AG08395 (cell line): ENCODE data around the gene QSOX1.

Experiments
- DNase-seq: peaks from one replicate; pipeline ENCODE4 v3.0.0; 2012; ENCODE audit warnings: mixed read lengths, low spot score

QSOX1 gene

DNA sequence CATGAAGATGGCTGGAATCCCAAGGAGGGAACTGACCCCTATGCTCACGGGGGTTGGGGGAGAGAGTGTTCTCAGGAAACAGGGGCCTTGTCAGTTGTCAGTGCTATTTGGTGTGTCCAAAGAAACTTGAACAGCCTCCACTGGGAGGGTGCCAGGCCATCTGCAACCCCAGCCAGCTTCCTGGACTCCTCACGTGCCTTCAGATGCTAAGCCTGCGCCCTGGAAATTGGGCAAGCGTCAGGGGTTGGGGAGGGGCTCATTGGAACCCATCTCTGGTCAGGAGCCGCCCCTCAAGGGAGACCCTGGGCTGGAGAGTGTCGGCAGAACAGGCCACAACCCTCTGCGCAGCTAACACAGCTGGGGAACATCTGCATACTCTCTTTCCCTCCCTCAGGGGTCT lies 62.3 kb downstream of the QSOX1 start:
- no peak for DNase-seq

DNA sequence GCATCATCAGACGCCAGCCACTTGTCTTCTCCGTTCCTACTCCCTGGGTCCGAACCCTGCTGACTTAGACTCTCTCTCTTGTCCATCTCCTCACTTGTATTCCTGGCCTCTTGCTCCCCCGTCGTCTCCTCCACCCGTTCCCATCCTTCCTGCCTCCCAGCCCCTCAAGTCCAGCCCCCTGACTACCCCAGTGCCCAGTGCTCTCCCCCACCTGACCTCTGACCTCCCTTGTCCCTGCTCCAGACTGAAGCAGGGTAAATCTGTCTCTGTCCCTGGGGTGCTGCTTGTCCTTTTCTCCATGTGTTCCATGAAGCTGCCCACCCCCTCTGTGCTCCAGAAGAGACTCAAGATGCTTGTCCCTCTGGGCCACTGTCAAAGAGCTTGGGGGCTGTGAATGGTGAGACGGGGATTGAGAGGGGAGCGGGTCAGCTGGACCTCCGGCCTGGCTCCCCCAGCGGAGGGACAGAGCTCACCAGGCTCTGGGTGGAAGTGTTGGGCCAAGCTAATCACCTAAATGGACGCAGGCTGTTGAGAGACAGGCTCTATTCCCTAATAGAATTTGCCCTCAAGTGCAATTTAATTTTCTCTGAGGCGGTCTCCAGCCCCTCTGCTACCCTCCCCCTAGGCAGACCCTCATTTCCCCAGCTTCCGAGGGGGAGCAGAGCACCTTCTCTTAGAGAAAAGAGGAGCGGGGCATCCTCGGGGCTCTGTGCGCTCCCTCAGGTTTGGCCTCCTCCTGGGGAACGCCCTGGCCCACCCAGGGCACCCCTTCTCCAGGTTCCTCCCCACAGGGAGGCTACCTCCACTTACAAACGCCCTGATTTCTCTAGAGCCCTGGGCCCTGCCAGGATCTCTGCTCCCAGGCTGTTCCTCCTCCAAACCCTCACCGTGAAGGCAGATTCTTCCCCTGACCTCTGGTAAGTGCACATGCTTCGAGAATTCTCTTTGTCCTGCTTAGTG lies 64.4 kb downstream of the QSOX1 start:
- DNase-seq: no peak

DNA sequence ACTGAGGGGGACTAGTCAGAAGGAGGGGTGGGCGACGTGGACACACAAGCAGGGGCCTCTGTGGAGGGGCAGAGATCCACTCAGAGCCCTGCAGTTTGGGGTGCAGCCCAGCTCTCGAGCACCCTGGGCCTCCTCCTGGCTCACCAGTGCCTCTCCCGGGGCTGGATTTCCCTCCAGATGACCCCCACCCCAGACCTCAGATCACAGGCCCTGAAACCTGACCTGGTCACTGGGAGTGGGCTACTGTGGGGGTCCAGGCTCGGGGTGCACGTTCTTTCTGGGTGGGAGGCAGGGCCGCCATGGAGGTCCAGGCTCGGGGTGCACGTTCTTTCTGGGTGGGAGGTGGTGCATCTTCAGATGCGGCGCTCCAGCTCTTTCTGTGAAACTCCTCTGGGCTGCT lies 65.1 kb downstream of the QSOX1 start:
- no peak for DNase-seq

DNA sequence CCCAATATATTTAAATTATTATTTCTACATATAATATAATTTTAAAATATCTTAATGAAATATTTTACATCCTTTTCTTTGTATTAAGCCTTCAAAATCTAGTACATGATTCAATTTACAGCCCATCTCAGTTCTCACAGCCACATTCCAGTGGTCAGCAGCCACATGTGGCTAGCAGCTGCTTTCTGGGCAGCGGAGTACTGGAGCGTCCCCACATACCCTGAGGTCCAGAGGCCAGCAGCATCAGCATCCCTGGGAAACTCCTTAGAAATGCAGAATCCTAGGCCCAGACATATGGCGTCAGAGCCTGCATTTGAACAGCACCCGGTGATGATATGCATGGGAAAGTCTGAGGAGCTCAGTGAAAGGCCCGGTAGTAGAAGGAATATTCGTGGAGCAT lies 66.8 kb downstream of the QSOX1 start:
- DNase-seq: peak; percentile 76

DNA sequence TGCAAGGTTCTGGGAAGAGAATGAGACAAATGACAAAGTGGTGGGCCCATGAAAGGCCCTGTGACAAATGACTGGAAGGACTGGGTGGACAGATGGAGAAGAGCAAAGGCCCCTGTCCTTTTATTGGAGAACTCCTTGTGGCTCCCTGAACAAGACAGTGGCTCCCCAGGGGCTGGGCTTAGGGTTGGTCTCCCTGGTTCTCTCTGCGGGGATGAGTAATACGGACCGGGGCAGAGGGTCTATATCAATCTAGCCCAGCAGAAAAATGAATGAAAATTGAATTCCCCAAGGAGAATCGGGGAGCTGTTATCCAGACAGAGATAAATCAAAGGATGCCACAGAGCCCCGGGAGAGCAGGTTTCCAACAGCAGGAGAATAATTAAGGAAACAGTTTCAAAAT lies 70.2 kb downstream of the QSOX1 start:
- no peak for DNase-seq

DNA sequence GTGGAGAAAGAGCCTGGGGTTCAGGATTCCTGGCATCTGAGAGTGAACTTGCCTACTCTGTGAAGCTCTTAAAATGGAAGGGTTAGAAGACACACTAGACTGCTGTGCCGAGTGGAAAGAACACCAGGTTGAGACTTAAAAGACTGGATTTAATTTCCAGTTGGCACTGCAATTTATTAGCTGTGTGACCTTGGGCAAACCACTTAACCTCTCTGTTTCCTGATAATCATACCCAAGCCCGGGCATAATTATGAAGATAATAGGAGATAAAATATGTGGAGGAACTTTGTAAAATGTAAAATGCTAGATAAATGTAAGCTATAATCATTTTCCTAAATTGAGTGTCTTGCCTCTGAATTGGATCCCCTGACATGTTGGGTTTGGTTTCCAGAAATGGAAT lies 70.7 kb downstream of the QSOX1 start:
- no peak for DNase-seq

DNA sequence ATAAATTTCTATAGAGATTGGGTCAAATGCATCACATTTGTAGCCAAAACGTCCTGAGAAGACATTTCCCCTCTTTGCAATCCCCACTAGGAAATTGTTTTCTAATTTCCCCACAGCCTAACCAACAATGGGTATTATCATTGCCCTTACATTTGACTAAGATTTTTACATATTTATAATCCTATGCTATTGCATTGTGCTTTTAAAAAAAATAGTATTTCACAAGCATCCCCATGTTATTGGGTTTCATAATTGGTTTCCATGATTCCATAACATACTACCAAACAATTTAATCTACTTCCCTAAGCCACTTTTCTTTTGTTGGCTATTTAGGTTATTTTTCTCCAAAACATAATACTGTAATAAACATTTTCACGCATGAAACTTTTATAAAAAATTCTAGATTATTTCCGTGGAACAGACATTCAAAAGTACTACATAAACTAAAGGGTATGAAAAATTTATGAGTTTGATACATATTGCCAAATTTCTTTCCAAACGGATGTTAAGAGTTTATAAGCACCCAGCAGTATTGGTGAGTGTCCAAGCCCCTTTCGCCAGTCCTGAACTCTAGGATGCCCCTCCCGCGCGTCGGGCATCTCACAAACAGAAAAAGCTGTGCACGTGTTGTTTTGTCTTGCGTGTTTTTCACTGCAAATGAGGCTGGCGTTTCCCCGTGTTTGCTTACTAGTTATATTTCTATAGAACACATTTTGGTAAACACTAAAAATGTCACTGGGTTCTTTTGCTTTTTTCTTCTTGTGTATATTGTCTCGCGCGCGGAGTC lies 73.4 kb downstream of the QSOX1 start:
- DNase-seq: no peak

DNA sequence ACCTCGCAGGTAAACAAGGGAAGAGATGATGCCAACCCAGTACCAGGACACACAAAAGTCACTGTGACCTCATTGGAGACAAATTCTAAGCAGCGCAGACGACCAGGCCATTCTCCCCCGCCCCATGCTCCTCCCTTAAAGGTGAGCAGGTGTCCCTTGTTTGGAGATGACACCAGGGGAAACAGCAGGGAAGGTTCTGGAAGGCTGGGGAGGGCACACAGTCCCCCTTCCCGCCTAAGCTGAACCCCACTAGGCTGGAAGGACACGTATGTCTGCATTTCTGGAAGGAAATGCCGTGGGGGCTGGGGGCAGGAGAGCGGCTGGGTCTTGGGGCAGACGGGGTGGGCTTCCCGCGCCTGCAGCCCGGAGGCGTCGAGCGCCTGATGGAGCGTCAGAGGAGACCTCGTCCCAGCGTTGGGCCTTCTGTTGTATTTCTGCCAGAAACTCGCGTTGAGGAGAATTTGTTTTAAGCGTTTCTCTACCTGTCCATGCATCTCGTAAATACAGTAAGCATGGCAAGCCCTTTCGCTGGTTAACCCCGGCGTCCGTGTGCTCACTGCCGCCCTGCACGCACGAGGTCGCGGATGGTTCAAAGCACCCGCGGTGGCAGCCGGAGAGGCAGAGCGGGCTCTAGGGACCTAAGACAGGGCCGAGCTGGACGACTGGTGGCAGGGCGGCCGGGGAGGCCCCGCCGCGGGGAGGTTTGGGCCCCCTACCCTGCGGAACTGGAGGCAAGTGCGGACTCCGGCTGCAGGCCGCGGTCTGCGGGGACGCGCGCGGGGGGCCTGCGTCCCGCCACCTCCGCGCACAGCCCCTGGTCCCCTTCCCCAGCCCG lies 74.2 kb downstream of the QSOX1 start:
- no peak for DNase-seq

DNA sequence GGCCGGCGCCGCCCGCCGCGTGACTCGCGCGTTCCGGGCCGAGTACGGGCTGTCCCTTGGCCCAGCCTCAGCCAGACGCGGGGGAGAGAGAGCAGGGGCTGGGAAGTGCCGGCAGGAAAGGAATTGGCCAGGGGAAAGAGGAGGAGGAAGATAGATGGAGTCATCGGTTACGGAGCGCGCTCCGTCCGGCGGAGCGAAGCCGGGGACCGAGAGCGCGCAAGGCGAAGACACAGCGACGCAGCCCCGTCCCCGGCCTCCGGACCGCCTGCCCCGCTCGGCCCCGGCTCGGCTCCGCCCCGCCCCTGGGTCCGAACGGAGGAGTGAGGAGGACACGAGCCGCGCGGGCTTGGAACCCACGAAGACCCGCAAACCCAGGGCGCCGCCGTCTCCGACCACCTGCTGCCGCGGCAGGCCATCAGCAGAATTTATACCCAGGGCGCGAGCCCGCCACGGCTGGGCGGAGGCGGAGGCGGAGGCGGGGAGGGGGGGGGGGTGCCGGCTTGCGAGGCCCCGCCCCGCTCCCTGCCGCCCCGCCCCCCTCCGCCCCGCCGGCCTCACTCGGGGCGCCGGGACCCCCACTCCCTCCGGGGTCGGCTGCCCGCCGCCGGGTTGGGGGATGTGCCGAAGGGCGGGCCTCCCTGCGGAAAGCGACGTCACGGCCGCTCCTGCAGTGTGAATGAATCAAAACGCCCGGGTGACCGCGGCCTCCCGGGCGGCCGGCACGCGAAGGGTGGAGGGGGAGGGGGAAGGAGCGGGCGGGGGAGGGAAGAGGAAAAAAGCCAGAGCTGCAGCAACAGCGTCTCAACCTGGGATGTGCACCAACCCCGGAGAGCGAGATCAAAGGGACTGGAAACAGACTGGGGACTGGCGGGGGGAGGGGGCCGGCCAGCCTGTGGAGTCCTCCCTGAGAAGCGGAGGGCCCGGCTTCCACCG lies 75.1 kb downstream of the QSOX1 start, which contains the start of gene LHX4:
TSS of gene LHX4 (plus strand) at position 782 of the 933 bp plus-strand sequence. CDS start 266 bp downstream, outside the sequence.
- peak; percentile 51 for DNase-seq

DNA sequence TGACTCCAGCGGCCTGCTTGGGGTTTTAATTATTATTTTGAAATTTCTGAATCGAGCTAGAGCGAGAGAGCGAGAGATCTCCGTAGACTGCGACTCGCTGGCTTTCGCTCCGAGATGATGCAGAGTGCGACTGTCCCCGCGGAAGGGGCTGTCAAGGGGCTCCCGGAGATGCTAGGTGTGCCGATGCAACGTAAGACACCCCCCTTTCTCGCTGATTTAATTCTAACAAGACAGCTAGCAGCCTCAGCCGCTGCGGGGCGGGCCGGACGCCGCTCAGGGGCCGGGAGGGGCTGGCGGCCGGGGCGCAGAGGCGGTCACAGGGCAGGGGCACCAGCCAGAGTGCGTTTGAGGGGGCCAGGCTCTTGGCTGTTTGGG lies 75.7 kb downstream of the QSOX1 start:
- DNase-seq: no peak

DNA sequence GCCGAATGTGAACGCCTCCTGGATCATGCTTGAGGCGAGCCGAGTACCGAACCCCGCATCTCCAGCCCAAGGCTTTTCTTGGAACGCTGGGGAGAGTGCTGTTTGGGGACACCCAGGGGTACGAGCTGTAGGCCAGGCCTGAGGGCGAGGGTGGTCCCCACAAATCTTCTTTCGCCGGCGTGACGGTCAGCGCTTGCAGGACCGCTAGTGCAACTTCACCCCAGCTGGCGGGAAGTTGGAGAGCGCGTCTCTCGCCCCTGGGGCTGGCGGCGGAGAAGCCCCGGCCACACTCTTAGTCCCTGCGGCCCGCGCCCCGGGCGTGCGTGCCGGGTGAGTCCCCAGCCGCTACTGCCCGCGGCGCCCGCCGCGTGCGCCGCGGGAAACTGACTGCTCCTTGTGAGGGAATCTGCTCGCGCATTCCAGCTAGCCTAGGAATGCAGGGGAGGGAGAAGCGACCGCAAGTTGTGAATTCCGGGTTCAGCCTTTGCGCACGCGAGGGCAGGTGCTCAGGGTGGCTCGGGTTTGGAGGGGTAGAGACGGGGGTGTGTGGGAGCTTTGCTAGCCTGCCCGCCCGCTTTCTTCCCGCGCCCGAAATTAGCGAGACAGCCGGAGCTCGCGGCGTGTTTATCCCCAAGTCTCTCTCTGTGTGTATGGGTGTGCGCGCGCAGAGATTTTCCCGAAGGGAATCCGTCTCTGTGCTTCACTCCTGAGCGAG lies 76.3 kb downstream of the QSOX1 start:
- DNase-seq: peak; percentile 51

DNA sequence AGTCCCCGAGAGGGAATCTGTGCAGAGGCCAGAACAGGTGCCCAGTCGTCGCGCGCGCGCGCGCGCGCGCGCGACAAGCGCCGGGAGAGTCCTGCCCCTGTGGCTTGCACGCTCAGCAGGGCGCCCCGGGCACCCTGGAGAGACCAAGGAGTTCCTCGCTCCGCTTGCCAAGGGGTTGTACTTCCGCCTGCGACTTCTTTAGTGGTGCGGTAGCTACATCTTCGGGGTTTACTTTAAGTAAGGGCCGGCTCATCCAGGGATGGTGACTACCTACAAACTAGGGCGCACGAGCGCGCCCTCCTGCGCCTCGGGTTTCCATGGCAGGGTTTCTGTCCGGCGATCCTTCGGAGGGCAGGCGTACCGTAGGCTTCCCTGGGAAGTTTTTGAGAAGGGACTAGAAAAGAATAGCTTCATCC lies 76.8 kb downstream of the QSOX1 start:
- DNase-seq: peak; percentile 20

DNA sequence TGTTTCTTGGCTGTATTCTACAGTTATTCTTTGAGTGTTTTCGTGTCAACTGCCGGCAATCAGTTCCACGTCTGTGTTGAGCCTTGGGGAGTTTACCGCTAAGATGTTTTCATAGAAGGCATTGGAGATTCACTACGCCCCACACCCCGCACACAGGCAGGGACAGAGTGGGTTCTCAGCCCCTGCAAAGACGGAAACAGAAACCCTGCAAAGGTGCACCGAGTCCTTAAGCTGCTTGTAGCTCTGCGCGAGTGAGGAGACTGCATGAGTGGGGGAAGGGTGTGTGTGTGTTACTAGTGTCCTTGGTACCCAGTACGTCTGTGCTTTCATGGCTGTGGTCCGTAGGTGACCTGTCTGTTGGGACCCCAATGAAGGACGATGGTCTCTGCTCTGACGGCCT lies 77.3 kb downstream of the QSOX1 start:
- DNase-seq: no peak

DNA sequence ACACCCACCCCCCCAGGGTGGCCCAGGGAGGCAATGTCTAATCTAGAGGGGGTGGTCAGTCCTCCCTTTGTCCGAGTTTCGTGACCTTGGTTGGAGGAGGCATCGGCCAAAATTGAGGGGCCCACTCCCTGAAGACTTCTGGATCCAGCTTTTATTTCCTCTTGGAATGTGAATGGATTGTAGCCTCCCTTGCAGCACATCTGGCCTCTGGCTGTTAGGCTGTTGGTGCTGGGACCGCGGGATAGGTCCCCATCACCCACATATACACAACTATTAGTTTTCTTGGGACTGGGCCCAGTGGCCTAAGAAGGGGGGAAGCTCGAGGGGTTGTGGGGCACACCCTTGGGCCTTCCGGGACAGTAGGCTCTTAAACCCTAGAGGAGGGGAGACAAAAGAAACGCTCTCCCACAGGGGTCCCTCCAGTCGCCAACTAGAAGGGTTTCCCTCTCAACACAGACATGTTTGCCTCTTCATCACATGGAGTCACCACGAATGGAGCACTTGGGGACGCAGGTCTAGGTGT lies 77.9 kb downstream of the QSOX1 start:
- no peak for DNase-seq

DNA sequence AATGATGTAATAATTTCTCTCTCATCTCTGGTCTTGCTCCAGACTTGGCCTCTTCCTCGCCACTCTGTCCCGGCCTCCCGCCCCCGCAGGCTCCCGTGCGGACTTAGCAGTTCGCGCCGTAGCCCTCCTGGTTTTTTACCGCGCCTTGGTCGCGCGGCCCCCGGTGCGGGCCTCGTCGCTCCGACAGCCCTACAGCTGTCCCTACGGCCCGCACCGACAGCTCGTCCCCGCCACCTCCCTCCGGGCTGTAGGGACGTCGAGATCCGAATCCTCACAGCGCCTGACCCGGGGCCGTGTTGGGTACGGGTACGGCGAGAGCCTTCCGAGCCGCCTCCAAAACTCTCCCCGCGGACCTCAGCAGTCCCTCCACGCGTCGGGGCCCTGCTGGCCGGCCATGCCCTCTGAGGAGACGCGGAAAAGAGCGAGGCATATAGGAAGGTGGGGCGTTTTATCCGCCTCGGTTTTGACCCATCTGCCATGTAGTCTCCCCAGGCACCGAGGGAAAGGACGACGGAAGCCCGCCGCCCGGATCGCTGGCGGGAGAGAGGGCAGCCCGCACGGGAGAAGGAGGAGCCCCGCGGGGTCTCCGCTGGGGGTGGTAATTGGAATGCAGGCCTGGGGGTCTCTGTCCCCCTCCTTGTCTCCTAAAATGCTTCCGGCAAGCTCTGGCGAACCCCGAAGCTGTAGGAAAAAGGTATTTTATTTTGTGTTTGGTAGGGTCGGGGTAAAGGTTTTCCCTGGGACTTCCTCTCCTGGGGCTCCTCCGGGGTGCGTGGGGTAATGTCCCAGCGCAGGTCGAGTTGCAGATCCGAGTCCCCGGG lies 78.7 kb downstream of the QSOX1 start:
- no peak for DNase-seq

DNA sequence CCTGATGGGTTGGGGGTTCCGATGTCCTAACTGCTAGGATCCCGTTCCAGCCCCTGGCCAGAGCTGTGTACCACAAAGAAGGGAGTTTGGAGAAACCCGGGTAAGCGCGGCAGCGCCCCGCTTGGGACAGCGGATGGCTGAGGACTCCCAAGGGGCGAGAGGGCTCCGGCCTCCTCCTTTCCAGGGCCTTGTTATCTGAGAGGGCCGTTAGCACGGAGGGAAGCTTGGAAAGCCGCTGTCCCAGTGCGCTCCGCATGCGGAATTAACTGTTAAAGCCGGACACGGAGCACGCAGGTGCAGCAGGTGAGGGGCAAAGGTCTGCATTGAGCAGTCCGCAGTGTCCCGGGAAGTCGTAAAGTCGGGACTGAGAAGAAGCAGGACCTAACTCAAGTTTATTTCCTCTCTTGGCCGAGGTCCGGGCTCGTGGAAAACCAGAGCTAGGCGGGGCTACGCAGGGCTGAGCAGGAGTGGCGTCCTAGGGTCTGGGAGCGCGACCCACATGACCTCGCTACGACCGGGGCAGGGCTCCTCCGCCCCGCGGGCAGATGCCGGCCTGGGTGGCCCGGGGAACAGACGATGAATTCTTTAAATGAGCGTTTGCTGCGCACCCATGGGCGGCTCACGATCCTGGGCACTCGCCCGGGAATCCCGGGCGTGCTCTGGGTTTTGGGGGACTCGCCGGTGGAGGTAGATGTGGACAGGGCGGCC lies 79.9 kb downstream of the QSOX1 start:
- no peak for DNase-seq

DNA sequence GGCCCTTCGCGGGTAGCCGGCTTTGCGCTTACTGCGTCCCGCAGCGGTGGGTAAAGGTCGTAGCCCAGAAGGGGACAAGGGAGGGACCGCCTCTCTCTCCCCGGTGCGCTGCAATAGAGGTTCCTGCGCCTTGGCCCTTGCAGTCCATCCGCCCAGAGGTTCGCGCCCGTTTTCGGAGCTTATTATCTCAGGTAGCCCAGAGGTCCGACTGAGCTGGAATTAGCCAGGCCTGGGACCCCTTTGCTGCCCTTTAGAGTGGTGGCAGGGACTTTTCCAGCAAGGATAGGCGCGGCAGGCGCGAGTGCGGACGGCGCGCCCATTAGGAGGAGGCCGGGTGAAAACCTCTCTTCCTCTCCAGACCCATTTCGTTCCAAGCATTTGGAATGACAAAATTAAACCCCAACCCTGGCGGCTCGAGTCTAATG lies 80.4 kb downstream of the QSOX1 start:
- DNase-seq: no peak

DNA sequence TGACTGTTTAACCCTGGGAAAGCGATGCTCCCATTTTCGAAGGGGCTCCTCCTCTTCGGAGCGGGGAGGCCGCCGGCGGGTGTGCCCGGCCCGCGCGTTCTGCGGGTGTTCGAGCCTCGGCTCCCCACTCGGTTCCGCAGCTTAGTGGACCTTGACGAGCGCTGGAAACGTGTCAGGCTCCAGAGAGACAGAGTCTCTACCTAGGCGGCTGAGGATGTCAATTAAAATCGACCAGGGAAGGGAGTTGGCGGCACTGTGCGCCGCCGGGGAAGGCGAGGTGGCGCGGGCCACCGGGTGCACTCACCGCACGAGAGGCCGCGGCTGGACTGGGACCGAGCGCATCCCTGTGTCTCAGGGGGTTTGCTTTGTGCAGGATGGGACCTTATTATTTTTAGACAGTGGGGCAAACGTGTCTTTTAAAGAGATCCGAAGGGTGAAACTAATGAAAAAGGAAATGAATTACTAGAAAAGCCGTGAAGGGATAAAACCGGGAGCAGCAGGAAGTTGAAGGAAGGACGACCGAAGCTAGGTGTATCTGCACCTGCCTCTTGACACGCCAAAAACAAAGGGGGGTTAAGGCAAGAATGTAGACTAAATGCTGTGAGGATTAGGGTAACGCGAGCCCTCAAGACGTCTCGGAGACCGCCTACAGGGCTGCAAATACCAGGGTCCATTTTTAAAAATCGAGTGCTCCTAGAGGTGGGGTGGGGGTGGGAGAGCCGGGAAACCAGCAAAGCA lies 81.0 kb downstream of the QSOX1 start:
- DNase-seq: no peak
